Glutamatergic neuron (in vitro differentiated cells): ENCODE data around the gene TANK. TPM values are rescaled to one million over a fixed set of nuclear protein-coding genes. Genes with fewer than 3 reads are reported as not detected.
"Not testable (repeated sequence)": the region's sequence is repeated elsewhere in the genome, so short reads cannot be mapped to it uniquely, and the experiment has no call there.

Source experiments
- DNase-seq: peaks from one replicate; pipeline ENCODE4 v3.0.0; 2022
- H3K27ac Mint-ChIP-seq: one replicate; pipeline ENCODE4 v1.8.0; 2020; ENCODE audit warnings: mild to moderate bottlenecking, mixed read lengths, inconsistent platforms; ENCODE audit not compliant: unreplicated experiment
- H3K27me3 Mint-ChIP-seq: one replicate; pipeline ENCODE4 v1.8.0; 2020; ENCODE audit warnings: mild to moderate bottlenecking, moderate library complexity, mixed read lengths, inconsistent platforms; ENCODE audit not compliant: unreplicated experiment
- H3K36me3 Mint-ChIP-seq: one replicate; pipeline ENCODE4 v1.8.0; 2020; ENCODE audit warnings: mild to moderate bottlenecking, mixed read lengths, inconsistent platforms; ENCODE audit not compliant: unreplicated experiment
- H3K4me1 Mint-ChIP-seq: one replicate; pipeline ENCODE4 v1.8.0; 2020; ENCODE audit warnings: mild to moderate bottlenecking, low read depth, mixed read lengths, inconsistent platforms; ENCODE audit not compliant: unreplicated experiment
- H3K4me3 Mint-ChIP-seq: one replicate; pipeline ENCODE4 v1.8.0; 2020; ENCODE audit warnings: mild to moderate bottlenecking, mixed read lengths, inconsistent platforms; ENCODE audit not compliant: unreplicated experiment
- H3K9me3 Mint-ChIP-seq: one replicate; pipeline ENCODE4 v1.8.0; 2020; ENCODE audit warnings: mild to moderate bottlenecking, moderate library complexity, mixed read lengths, inconsistent platforms; ENCODE audit not compliant: unreplicated experiment
- CTCF ChIP-seq: fragments of 200-600 bp; sonication (generic); IDR thresholded peaks from one replicate; pipeline ENCODE4 v1.5.0; 2021; ENCODE audit not compliant: partially characterized antibody, unreplicated experiment
- total RNA-seq: library from RNA; stranded (reverse); fragmentation: NEBNext Ultra II Directional; extraction: Animal tissue kit (Norgen Biotek cat#: 25700); gene quantifications from one replicate; pipeline ENCODE4 v1.2.1, GENCODE V29; 2021; ENCODE audit not compliant: unreplicated experiment

Gene TANK
- total RNA-seq, 1 donor from 2014 or later: 45.9 TPM

DNA sequence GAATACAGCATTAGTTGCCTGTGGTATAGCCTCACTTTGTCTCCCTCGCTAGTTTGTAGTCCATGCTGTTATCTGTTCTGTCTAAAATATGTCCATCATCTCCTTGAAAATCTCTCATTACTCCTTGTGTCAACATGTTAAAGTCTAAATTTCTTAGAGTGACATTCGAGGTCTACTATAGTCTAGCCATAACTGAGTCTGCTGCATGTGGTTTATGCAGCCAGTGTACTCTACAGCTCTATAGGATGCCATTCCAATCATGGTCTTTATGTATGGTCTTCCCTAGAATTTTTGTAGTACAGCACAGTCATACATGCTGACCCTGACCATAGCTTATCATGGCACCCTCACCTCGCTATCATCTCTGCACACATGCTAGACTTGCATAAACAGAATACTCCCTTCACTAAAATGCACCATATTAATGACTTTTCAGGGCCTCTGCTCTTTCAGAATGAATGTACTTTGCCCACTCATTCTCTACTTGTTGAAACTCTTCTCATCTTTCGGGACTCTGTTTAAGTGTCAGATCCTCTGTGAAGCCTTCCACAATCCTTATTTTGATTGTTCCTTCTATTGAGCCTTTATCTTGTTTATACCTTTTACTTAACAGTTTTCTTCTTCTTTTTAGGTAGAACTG, 12.8 kb downstream of the TANK start:
- no peak for DNase-seq
- peaks cover 6% of the 10 kb centered on the region for H3K4me1 Mint-ChIP-seq
- no peak for TF ChIP-seq CTCF
- no peaks in the 10 kb centered on the region for H3K36me3 Mint-ChIP-seq
- no peak overlapping the region for H3K27ac Mint-ChIP-seq
- H3K27me3 Mint-ChIP-seq: peaks cover 2% of the 10 kb centered on the region
- peaks cover 1% of the 10 kb centered on the region for H3K9me3 Mint-ChIP-seq
- no peak overlapping the region for H3K4me3 Mint-ChIP-seq

DNA sequence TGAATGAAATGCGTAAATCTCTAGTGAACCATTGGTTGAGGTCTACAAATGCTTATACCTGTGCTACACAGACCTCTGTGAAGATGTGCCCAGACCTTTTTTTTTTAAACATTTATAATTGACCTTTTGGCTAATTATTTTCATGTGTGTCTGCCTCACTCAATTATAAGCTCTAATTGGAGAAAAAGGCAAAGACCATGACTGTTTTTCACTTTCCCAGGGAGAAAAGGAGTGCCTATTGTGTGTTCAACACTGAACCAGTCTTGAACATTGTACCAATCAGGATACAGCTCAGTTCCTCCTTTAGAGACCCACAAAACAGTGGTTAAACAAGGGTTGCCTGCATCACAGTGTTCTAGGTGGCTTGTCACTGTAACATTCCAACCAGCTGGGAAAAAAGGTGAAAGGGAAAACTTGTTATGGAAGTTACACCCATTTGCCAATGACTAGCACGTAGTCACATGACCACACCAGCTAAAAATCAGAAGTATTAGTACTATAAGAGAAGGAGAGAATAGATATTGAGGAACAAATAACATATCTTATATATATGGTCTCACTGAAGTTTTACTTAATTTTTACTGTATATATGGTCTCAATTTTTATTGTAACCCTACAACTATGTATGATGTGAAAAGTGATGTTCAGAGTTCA, 13.4 kb downstream of the TANK start:
- no peak for TF ChIP-seq CTCF
- H3K9me3 Mint-ChIP-seq: peaks cover 1% of the 10 kb centered on the region
- H3K27ac Mint-ChIP-seq: no peak overlapping the region
- H3K4me1 Mint-ChIP-seq: peaks cover 6% of the 10 kb centered on the region
- no peaks in the 10 kb centered on the region for H3K36me3 Mint-ChIP-seq
- H3K27me3 Mint-ChIP-seq: peaks cover 2% of the 10 kb centered on the region
- no peak overlapping the region for H3K4me3 Mint-ChIP-seq
- DNase-seq: no peak

DNA sequence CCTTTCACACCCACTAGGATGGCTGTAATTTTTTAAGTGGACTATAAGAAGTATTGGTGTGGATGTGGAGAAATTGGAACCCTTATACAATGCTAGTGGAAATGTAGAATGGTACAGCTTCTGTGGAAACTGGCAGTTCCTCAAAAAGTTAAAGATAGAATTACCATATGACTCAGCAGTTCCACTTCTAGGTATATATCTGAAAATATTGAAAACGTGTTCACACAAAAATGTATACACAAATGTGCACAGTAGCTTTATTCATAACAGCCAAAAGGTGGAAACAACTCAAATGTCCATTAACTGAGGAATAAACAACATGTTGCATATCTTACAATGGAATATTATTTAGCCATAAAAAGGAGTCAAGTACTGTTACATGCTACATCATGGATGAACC, 17.7 kb downstream of the TANK start:
- no peaks in the 10 kb centered on the region for H3K27me3 Mint-ChIP-seq
- no peaks in the 10 kb centered on the region for H3K36me3 Mint-ChIP-seq
- no peaks in the 10 kb centered on the region for H3K4me1 Mint-ChIP-seq
- TF ChIP-seq CTCF: no peak
- H3K4me3 Mint-ChIP-seq: no peak overlapping the region
- peaks cover 4% of the 10 kb centered on the region for H3K9me3 Mint-ChIP-seq
- no peak overlapping the region for H3K27ac Mint-ChIP-seq
- no peak for DNase-seq

- DNase-seq: no peak
- Mint-ChIP-seq H3K27me3 (no peaks in the 10 kb centered on the region), H3K27ac (no peak overlapping the region), H3K4me3 (no peak overlapping the region), H3K36me3 (no peaks in the 10 kb centered on the region), H3K4me1 (no peaks in the 10 kb centered on the region), H3K9me3 (peaks cover 4% of the 10 kb centered on the region)
- no peak for TF ChIP-seq CTCF
Observed at GRCh38 chr2:161178756-161179155, 18.5 kb downstream of the TANK start.

- H3K4me1 Mint-ChIP-seq: peaks cover 18% of the 10 kb centered on the region
- H3K27ac Mint-ChIP-seq: no peak overlapping the region
- no peak for TF ChIP-seq CTCF
- H3K36me3 Mint-ChIP-seq: no peaks in the 10 kb centered on the region
- H3K27me3 Mint-ChIP-seq: no peaks in the 10 kb centered on the region
- H3K9me3 Mint-ChIP-seq: no peaks in the 10 kb centered on the region
- DNase-seq: no peak
- no peak overlapping the region for H3K4me3 Mint-ChIP-seq
Observed at GRCh38 chr2:161190050-161190449, 29.8 kb downstream of the TANK start.

DNA sequence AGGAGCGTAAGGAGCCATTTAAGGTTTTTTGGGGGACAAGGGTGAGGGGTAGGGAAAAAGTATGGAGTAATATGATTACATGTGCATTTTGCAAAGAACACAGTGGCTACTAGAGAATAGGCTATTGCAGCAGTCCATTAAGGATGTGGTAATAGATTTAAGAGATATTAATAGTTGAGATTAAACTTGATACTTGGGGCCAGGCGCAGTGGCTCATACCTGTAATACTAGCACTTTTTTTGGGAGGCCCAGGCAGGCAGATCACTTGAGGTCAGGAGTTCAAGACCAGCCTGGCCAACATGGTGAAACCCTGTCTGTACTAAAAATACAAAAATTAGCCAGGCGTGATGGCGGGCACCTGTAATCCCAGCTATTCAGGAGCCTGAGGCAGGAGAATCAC, 35.4 kb downstream of the TANK start:
- H3K4me3 Mint-ChIP-seq, H3K9me3 Mint-ChIP-seq: not testable (repeated sequence)

More for the DNA sequence above, 35.4 kb downstream of the TANK start:
- H3K4me1 Mint-ChIP-seq: peaks cover 10% of the 10 kb centered on the region
- not testable (repeated sequence) for H3K27me3 Mint-ChIP-seq, H3K36me3 Mint-ChIP-seq, DNase-seq, H3K27ac Mint-ChIP-seq
